ENCODE measurements around the gene ADRM1. TPM values are rescaled to one million over a fixed set of nuclear protein-coding genes. Genes with fewer than 3 reads are reported as not detected.

ADRM1 gene
- total and polyA plus RNA-seq, 2 experiments from 2014 or later = 206 to 243 TPM

DNA sequence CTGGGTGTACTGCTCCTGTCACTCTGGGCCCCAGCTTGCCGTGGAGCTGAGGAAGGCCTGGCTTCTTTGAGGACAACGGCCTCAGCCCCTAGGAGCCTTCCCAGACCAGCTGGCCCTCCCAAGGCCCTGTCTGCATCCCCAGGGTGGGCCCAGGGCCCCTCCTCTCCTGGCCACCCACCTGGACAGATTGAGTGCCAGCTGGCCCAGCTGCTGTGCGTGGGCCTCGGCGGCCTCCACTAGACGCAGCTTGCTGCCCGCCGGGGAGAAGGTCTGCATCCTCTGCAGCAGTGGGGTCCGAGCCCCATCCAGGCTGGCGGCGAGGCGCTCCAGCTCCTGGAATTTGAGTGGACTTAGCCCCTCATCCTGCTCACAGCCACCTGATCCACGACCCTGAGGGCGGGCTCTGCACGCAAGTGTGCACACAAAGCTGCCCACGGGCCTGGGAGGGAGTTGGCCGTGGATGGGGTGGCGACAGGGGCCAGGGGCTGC is 14.4 kb downstream of the ADRM1 start (continued):
- TF ChIP-seq, protein P1, sequence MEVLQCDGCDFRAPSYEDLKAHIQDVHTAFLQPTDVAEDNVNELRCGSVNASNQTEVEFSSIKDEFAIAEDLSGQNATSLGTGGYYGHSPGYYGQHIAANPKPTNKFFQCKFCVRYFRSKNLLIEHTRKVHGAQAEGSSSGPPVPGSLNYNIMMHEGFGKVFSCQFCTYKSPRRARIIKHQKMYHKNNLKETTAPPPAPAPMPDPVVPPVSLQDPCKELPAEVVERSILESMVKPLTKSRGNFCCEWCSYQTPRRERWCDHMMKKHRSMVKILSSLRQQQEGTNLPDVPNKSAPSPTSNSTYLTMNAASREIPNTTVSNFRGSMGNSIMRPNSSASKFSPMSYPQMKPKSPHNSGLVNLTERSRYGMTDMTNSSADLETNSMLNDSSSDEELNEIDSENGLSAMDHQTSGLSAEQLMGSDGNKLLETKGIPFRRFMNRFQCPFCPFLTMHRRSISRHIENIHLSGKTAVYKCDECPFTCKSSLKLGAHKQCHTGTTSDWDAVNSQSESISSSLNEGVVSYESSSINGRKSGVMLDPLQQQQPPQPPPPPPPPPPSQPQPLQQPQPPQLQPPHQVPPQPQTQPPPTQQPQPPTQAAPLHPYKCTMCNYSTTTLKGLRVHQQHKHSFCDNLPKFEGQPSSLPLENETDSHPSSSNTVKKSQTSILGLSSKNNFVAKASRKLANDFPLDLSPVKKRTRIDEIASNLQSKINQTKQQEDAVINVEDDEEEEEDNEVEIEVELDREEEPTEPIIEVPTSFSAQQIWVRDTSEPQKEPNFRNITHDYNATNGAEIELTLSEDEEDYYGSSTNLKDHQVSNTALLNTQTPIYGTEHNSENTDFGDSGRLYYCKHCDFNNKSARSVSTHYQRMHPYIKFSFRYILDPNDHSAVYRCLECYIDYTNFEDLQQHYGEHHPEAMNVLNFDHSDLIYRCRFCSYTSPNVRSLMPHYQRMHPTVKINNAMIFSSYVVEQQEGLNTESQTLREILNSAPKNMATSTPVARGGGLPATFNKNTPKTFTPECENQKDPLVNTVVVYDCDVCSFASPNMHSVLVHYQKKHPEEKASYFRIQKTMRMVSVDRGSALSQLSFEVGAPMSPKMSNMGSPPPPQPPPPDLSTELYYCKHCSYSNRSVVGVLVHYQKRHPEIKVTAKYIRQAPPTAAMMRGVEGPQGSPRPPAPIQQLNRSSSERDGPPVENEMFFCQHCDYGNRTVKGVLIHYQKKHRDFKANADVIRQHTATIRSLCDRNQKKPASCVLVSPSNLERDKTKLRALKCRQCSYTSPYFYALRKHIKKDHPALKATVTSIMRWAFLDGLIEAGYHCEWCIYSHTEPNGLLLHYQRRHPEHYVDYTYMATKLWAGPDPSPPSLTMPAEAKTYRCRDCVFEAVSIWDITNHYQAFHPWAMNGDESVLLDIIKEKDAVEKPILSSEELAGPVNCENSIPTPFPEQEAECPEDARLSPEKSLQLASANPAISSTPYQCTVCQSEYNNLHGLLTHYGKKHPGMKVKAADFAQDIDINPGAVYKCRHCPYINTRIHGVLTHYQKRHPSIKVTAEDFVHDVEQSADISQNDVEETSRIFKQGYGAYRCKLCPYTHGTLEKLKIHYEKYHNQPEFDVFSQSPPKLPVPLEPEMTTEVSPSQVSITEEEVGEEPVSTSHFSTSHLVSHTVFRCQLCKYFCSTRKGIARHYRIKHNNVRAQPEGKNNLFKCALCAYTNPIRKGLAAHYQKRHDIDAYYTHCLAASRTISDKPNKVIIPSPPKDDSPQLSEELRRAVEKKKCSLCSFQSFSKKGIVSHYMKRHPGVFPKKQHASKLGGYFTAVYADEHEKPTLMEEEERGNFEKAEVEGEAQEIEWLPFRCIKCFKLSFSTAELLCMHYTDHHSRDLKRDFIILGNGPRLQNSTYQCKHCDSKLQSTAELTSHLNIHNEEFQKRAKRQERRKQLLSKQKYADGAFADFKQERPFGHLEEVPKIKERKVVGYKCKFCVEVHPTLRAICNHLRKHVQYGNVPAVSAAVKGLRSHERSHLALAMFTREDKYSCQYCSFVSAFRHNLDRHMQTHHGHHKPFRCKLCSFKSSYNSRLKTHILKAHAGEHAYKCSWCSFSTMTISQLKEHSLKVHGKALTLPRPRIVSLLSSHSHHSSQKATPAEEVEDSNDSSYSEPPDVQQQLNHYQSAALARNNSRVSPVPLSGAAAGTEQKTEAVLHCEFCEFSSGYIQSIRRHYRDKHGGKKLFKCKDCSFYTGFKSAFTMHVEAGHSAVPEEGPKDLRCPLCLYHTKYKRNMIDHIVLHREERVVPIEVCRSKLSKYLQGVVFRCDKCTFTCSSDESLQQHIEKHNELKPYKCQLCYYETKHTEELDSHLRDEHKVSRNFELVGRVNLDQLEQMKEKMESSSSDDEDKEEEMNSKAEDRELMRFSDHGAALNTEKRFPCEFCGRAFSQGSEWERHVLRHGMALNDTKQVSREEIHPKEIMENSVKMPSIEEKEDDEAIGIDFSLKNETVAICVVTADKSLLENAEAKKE (CRISPR knock-in tag; IDR thresholded peaks at IDR 0.05) = no peak

DNA sequence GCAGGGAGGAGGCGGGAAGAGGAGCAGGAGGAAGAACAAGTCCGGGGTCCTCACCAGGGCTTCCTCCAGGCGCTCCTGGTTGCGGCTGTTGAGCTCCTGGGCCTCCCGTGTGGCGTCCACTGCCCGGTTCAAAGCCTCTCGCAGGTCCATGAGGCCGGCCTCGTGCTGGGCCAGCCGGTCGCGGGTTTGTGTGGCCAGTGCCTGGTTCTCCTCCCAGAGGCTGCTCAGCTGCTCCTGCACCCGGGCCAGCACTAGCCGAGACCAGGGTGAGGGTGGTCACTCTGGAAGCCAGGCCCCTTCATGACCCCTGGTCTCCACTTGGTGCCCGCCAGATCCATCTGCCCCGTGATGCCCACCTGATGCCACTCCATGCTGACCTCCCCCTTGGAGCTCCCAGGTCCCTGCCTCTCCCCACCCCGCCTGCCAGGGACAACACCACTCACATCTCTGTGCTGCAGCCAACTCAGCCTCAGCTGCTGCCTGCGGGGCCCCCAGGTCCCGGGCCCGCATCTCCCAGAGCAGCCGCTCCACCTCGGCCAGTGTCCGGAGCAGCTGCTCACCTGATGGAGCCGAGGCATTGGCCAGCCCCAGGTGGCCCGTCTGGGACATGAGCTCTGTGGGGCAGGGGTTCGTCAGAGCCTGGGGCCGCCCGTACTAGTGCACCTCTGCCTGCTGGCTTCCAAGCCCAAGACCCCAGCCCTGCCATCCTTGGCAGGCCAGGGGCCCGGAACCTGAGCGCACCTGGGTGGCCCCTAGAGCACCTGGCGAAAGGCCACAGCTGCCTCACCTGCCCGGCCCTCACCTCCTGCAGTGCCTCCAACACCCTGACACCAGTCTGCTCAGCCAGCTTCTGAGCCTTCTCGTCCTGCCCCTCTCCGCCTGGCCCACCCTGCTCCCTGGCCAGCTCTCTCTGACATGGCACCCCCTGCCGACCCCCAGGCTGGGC is 15.9 kb downstream of the ADRM1 start:
- Mint-ChIP-seq H3K4me3 (no peak overlapping the region), H3K36me3 (ENCODE audit: low read depth) (peaks cover 79% of the 10 kb centered on the region), H3K4me1 (no peaks in the 10 kb centered on the region), H3K27ac (no peak overlapping the region), H3K9me3 (peaks cover 23% of the 10 kb centered on the region), H3K27me3 (ENCODE audit: insufficient read depth, low read depth, poor library complexity) (peaks cover 43% of the 10 kb centered on the region)
- Histone ChIP-seq H3K36me3 (ENCODE audit: insufficient read depth) (peaks cover 31% of the 10 kb centered on the region), H3K27ac (ENCODE audit: low read depth) (no peak overlapping the region), H3F3A (replicated peaks; ENCODE audit: low read depth) (peaks cover 47% of the 10 kb centered on the region), H3K79me2 (replicated peaks; ENCODE audit: insufficient read depth) (no peaks in the 10 kb centered on the region), H3K4me3 (no peak overlapping the region), H3K27me3 (ENCODE audit: insufficient read depth) (no peaks in the 10 kb centered on the region), H3K4me2 (no peak overlapping the region), H3K4me1 (ENCODE audit: insufficient read depth) (no peaks in the 10 kb centered on the region), H4K20me1 (replicated peaks; ENCODE audit: insufficient read depth) (no peaks in the 10 kb centered on the region), H2AFZ (no peak overlapping the region), H3K9me2 (ENCODE audit: insufficient read depth) (no peaks in the 10 kb centered on the region)
- TF ChIP-seq POLR2AphosphoS5 (IDR thresholded peaks at IDR 0.05; ENCODE audit: low read depth) (no peak), STAT1 (IDR thresholded peaks at IDR 0.05; ENCODE audit: unreplicated experiment) (no peak)
- ATAC-seq (no peak), DNase-seq (ENCODE audit: low spot score) (no peak)

Data from GM23338 (cell line).